HG03159 (cell line): ENCODE results near the gene TLE1.
"Not testable (repeated sequence)": the region's sequence is repeated elsewhere in the genome, so short reads cannot be mapped to it uniquely, and the experiment has no call there.

Experiments
- ATAC-seq: cut with Tn5 transposase; IDR thresholded peaks from one replicate; pipeline ENCODE4 v1.9.1; 2021; ENCODE audit warnings: mild to moderate bottlenecking, moderate library complexity; ENCODE audit not compliant: unreplicated experiment

Gene TLE1

DNA sequence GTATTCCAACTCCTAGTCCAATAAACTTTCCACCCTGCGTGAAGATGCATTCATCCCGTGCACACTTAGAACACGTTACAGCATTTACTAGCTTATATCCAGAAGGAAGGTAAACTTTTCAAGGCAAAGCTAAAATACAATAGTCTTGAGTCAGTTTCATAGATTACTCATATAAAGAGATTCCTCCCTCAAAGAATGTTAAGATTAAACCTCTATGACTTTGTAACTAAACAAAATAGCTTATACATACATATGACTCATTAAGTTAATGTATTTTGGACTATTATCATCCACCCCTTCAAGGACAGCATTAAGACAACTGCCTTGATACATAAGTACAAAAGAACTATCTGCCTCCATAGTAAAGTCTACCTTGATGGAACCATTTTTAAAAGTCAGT lies 36.1 kb downstream of the TLE1 start:
- ATAC-seq: no peak

GRCh38 chr9:81652058-81652687 lies 37.2 kb downstream of the TLE1 start:
- ATAC-seq: no peak

DNA sequence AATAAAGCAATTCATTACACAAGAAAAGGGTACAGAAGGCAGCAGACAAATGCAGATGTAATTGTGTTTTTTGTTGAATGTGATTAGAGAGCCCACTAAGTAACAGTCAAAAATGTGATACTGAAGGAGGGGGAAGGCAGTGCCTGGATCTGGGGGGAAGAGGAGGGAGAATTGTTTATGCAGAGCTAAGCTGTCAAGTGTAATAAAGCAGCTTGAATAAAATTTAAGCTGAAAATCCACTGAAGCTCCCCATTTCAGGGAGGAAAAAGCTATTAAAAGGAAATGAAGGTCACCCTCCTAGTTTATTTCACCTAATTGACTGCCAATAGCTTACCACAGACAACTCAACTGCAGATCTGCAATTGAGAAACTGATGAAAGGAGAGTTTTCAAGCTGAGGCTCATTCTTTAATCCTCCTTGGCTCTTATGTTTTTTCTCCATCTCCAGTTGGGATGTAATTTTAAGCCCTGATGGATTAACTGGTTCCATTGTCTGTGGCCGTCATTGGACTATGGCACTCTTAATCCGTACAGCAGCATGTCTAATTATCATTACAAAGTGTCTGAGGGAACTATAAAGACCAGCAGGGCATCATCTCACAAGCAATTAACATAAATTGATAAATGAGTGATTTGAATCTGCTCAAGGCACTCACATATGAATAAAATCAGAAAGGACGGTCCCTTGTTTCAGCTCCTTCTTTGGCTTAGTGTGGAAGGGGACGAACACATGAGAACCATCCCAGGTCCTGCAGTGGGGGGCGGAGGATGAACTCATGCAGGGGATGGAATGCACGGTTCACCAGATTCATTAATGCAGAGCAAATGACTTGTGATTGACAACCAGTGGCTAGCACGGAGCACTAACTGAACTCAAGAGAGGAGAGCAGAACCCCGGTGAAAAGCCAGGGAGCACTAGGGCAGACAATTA lies 38.5 kb downstream of the TLE1 start:
- no peak for ATAC-seq

DNA sequence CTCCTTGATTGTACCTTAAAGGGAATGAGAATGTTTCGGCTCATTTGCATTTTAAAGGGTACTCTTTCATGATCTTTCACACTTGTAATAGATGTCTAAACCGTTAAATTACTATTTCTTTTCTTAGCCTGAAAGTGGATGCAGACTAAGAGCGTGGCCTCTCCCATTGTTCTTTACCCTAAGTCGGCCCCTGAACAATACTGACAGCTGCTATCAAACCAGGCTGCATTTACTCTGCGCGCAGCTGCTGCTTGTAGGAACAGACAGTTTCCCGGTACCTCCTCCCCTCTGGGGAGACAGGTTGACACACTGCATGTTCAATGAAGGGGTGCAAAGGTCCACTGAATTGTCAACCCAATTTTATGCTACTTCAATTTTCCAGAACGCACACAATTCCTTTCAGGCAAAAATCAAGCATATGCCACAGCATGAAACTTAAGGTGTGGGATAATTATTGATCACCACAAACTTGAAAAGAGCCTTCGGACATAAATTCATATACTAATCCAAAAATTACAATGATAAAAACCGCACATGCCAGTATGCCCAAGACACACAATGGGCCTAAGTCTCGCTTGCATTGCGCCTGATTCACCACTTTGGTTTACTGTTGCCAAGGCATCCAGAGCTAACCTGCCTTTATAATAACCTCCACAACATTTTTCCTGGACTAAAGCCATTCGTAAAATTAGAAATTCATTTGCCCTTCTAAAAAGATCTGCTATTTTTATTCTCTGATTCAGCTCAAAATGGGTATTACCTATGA lies 39.7 kb downstream of the TLE1 start:
- ATAC-seq: no peak

GRCh38 chr9:81648891-81649290 lies 40.5 kb downstream of the TLE1 start:
- ATAC-seq: no peak

DNA sequence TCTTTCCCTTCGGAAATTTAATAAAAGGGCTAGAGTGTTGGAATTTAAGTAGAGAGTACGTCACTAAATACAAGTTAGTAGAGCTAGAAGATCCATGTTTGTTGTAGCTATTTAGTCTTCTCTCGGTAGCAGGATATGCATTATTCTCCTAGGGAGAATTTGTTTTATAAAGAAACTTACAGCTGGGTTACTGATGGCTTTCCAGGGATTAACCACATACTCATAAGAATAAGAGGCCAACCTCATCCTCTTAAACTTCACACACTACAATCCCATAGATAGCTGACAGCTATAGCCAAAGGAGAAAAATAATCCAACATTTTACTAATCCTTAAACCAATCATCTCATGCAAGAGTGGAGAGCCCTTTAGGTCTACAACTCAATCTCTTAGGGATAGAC lies 43.0 kb downstream of the TLE1 start:
- ATAC-seq: no peak

DNA sequence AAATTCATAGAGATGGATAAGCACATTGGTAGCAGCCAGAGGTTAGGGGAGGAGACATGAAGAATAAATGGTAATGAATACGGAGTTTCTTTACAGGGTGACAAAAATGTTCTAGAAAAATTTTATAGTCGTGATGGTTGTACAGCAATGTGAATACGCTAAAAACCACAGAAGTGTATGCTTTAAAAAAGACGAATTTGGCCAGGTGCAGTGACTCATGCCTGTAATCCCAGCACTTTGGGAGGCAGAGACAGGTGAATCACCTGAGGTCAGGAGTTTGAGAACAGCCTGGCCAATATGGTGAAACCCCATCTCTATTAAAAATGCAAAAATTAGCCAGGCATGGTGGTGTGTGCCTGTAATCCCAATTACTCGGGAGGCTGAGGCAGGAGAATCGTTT lies 44.8 kb downstream of the TLE1 start:
- ATAC-seq: not testable (repeated sequence)

DNA sequence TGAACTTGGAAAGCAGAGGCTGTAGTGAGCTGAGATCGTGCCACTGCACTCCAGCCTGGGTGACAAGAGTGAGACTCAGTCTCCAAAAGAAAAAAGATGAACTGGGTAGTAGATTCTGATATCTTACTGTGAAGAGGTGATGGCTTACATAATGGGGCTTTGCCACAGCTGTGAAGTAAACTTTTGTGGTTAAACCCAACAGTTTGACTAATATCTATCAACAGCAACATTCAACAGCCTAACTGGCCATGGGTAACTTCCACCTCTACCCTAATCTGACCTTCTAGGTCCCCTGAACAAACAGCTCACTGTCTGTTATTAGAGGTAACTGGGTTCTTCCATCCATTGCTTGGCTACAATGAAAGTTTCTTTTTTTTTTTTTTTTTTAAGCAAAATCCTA lies 52.1 kb downstream of the TLE1 start:
- no peak for ATAC-seq

DNA sequence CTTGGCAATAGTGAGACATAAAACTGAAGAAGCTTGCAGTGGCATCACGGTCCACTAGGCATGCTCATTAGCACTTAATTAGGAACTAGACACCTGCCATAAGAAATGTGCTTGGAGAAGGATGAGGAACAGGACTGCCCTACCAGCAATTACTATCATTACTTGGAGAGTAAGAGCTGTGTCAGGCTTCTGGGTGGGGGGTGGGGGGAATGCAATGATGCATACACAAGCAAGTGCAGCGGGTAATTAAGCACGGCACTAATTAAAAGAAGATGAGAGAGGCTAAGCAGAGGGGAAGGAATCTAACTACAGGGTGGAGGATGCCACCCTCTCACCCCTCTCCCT lies 53.1 kb downstream of the TLE1 start:
- no peak for ATAC-seq

DNA sequence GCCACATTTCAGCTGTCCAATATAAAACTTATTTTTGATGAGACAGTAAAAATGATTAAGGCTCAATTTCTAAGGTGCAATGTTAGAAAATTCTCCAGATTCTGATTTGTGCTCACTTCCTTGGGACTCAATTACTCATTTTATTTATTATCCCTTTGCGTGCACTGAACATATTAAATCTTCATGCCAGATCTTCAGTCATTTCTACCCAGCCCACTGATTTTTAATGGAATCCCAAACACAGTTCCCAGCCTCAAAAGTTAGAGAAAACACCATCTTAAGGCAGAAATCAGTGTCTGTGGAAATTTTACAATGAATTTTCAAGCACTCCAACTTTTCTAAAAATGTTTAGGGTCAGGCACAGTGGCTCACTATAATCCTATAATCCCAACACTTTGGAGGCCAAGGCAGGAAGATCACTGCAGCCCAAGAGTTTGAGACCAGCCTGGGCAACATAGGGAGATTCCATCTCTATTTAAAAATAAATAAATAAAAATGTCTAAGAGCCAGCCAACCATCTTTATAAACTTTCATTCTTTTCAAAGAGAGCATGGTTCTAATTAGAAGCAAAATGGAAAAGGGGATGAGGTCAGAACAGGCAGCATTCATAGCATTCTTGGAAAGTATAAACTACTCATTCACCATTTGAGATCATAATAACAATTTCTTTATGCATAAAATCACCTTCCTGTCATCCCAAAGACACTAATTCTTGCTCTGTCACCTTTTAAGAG lies 53.7 kb downstream of the TLE1 start:
- no peak for ATAC-seq

DNA sequence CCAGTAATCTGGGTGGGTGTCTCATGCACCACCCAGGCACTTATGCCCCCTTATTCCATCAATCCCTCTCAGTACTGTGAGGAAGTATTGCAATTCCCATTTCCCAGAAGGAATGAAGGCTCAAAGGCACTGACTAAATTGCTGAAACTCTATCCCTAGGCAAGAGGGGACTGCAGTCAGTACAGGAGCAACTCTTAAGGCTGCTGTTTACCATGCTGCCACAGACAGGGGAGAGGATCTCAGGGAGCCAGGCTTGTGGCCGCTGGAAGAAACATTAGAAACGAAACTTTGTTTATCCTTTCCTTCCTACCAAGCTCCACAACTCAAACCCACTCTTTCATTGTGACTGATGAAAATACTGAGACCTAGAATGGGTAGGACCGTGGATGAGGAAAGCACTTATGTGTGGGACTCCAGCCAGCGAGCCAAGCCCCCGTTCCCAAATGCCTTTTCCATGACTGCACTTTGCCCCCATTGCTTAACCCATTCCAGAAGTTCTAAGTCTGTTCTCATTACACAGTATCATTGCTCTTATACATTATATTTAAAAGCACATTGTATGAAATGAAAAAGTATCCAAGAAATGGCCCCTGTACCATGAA lies 54.3 kb downstream of the TLE1 start:
- ATAC-seq: no peak

GRCh38 chr9:81633952-81634854 lies 55.1 kb downstream of the TLE1 start:
- no peak for ATAC-seq

DNA sequence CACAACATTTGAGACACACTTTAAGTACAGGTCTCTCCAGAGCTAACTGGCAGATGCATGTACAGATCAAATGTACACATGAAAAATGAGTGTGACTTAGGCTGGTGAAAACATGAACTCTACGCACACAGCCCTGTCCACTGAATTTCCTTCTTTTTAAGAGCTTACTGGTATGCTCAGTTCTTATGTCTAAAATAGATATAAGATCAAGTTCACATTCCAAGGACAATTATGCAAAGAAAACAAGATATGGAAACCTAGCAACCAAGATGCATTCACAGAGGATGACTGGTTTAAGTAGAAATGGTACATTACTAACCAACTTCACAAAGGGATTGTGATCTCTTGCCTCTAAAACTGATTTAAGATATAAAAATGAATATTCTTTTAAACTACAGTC lies 56.7 kb downstream of the TLE1 start:
- no peak for ATAC-seq

DNA sequence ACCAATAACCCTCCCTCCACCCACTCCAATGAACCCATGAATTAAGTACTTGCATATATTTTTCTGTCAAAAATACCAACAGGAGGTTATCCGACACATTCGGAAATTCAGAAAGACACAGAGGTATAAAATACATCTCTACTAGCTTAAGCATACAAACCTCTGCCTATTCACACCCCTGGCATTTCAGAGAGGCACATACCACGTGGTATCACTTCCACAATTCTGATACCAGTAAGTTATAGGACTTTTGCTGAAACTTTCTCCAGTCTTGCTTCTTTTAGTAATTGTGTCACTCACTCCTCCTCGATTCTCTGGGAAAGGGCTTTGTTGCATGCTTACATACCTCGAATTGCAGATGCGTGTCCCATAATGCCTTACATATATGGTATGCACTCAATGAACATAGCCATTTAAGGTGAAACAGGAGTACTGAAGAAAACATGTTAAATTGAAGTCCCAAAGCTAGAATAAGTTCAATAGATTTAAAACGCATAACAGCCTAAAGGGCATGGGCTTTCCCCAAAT lies 58.1 kb downstream of the TLE1 start:
- no peak for ATAC-seq

- ATAC-seq: no peak
Measured at GRCh38 chr9:81629440-81629839, 59.9 kb downstream of the TLE1 start.

- ATAC-seq: no peak
Measured at GRCh38 chr9:81628897-81629296, 60.5 kb downstream of the TLE1 start.

- no peak for ATAC-seq
Measured at GRCh38 chr9:81627481-81627880, 61.9 kb downstream of the TLE1 start.

DNA sequence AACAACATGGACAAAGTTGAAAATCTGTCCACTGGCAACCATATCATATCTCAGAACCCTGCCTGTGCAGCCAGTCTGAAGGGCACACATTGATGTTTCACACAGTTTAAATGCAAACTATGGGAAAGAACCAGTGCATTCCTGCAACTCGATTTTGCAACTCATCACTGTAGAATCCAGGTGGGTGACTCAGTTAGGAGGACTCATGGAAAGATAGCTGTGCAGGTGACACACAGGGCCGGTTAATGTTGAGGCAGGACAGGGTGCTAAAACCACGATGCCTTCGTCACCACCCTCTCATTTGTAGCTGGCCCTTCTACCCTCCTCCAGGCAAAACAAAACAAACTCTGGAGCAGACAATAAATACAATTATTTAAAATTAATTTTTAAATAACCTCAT lies 62.8 kb downstream of the TLE1 start:
- no peak for ATAC-seq

GRCh38 chr9:81625969-81626368 lies 63.4 kb downstream of the TLE1 start:
- ATAC-seq: no peak
